ENCODE results near the gene CYP4B1.
"Not testable (repeated sequence)": the region's sequence is repeated elsewhere in the genome, so short reads cannot be mapped to it uniquely, and the experiment has no call there.

CYP4B1 gene

GRCh38 chr1:46816930-46817329 is 18.1 kb downstream of the CYP4B1 start:
- DNase-seq, result no peak

DNA sequence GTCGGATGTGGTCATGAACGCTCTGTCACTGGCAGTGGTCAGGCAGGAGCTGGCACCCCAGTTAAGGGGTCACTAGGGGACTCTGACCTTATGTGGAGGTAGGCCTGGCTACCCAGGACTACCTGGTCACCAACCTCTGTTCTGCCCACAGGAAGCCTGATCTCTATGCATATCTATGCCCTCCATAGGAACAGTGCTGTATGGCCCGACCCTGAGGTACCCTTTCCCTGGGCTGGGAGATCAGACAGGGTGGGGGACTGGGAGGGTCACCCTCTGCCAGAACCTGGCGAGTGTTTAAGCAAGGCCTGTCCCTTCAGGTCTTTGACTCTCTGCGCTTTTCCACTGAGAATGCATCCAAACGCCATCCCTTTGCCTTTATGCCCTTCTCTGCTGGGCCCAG is 19.0 kb downstream of the CYP4B1 start:
- DNase-seq, result no peak

DNA sequence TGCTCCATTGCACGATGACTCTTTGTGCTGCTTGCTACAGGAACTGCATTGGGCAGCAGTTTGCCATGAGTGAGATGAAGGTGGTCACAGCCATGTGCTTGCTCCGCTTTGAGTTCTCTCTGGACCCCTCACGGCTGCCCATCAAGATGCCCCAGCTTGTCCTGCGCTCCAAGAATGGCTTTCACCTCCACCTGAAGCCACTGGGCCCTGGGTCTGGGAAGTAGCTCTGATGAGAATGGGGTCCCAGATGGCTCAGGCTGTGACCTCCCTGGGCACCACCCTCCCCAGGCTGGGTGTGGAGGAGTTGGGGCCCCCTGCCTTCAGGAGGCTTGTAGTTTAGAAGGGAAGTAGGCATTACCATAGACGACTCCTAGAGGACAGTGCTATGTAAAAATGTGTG is 19.7 kb downstream of the CYP4B1 start:
- DNase-seq, result no peak

- no peak for DNase-seq
Observed at GRCh38 chr1:46819335-46819734, 20.5 kb downstream of the CYP4B1 start.

GRCh38 chr1:46820076-46820475 is 21.2 kb downstream of the CYP4B1 start:
- no peak for DNase-seq

DNA sequence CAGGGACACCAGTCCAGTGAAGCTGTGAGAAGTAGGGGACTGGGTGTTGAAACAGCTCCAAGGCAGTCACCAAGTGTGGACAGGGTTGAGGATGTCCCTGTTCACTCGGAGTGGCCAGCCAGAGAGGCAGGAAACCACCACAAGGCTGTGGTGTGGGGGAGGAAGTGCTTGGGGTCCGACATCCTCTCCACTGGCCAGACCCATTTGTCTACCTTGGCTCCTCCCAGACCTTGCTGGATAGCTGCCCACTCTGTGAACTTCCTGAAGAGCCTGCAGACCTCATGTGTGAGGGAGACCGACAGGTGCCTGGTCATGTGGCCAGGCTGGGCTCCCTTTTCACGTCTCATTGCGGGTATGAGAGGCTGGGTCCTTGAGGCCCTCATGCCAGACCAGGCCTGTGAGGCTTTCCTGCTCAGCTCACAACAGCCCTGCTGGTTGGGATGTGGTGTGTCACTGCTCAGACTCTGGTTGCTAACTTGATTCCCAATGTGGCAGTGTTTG is 21.8 kb downstream of the CYP4B1 start:
- DNase-seq, result no peak

DNA sequence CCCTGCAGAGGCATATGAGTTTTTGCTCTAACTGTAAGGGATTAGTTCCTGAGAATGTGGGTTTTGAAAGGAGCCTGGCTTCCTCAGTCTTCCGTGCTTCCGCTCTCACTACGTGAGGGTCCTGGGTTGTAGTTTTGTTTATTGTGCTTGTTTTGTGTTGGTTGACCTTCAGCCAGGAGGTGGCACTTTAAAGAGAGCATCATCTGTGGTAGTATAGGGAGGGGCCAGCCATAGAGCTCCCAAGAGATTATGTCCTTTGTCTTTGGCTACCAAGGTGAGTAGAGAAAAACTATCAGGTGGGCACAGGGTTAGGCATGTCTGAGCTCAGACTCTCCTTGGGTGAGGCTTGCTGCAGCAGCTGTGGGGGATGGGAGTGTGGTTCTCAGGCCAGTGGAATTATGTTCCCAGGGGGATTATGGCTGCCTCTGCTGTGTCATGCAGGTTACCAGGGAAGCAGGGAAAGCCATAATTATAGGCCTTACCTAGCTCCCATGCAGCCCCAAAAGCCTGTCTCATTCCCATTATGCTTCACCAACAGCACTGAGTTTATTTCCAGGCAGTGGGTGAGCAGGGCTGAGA is 23.5 kb downstream of the CYP4B1 start:
- peak; percentile 48 for DNase-seq

- DNase-seq, result no peak
Observed at GRCh38 chr1:46823151-46823550, 24.3 kb downstream of the CYP4B1 start.

DNA sequence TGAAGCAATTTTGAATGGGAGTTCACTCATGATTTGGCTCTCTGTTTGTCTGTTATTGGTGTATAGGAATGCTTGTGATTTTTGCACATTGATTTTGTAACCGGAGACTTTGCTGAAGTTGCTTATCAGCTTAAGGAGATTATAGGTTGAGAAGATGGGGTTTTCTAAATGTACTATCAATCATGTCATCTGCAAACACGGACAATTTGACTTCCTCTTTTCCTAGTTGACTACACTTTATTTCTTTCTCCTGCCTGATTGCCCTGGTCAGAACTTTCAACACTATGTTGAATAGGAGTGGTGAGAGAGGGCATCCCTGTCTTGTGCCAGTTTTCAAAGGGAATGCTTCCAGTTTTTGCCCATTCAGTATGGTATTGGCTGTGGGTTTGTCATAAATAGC is 28.0 kb downstream of the CYP4B1 start:
- DNase-seq, result not testable (repeated sequence)

- DNase-seq, result no peak
Observed at GRCh38 chr1:46830665-46831322, 31.9 kb downstream of the CYP4B1 start.

GRCh38 chr1:46835469-46835868 is 36.6 kb downstream of the CYP4B1 start:
- not testable (repeated sequence) for DNase-seq

GRCh38 chr1:46846386-46846785 is 47.5 kb downstream of the CYP4B1 start:
- DNase-seq, result not testable (repeated sequence)

GRCh38 chr1:46857660-46858065 is 58.8 kb downstream of the CYP4B1 start:
- DNase-seq, result not testable (repeated sequence)

DNA sequence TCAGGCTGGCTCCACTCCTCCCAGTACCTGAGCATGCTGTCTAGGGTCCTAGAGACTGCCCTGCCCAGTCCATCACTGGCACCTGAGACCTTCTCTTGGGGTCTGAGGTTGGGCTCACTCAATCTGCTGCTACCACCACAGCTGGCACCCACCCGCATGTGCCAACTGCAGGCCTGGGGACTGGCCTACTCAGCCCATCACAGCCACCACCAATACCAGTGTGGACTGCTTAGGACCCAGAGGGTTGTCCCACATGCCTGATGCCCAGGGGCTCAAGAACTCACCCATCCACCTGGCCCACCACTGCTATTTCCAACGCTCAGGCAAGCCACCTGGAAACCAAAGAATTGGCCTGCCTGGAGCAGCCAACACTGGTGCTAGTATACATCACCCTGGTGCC is 63.5 kb downstream of the CYP4B1 start:
- no peak for DNase-seq
